GM12878 (cell line): ENCODE data around the gene MAB21L4. TPM values are rescaled to one million over a fixed set of nuclear protein-coding genes. Genes with fewer than 3 reads are reported as not detected.

ENCODE experiments used
- ATAC-seq: fragments of 200-7000 bp; cut with Tn5 transposase; 3 replicates; pipeline ENCODE4 v1.9.1; 2020; ENCODE audit warnings: mild to moderate bottlenecking, moderate library complexity
- BruUV-seq: library from RNA; stranded (reverse); fragments of 400-500 nt; replicated peaks from 2 replicates; lab custom pipeline; 2021; lab: Mats Ljungman, UMichigan
- CTCF ChIA-PET: fragments of 300-600 bp; sonication (Branson Sonifier 250); formaldehyde crosslinking; extraction: SDS; loops from one replicate; lab custom pipeline; 2021; ENCODE audit warnings: inconsistent platforms; lab: Yijun Ruan, JAX
- POLR2A ChIA-PET: fragments of 350-600 bp; formaldehyde crosslinking; extraction: SDS; loops from one replicate; lab custom pipeline; 2021; ENCODE audit warnings: inconsistent platforms; lab: Charles Lee
- RAD21 ChIA-PET: fragments of 300-600 bp; sonication (Branson Sonifier 250); formaldehyde crosslinking; loops from one replicate; lab custom pipeline; 2023; ENCODE audit warnings: antibody characterized with exemption; ENCODE audit not compliant: unreplicated experiment; lab: Charles Lee
- SMC1A ChIA-PET: fragments of 300-600 bp; sonication (Branson Sonifier 250); formaldehyde crosslinking; loops from one replicate; lab custom pipeline; 2023; ENCODE audit not compliant: unreplicated experiment, uncharacterized antibody; lab: Charles Lee
- DNase-seq: peaks from one replicate; pipeline ENCODE4 v3.0.0-alpha.2; 2011; ENCODE audit warnings: low read depth, low spot score
- FAIRE-seq: peaks from 3 replicates; lab custom pipeline; 2011; peaks lifted over from hg19 to GRCh38; lab: Jason Lieb, UNC
- H2AFZ ChIP-seq: 2 replicates; pipeline ENCODE4 v1.6.0; 2011; ENCODE audit warnings: low read depth, low read length, control low read depth; ENCODE audit not compliant: control insufficient read depth
- H3K27ac ChIP-seq: 2 replicates; pipeline ENCODE4 v1.5.1; 2011; ENCODE audit warnings: control low read depth; ENCODE audit not compliant: control insufficient read depth, insufficient read depth
- H3K27me3 ChIP-seq, 2 experiments: replicated peaks in 1 of 2; 2 replicates each; pipeline versions ENCODE4 v1.6.0 to v1.6.1; 2011; ENCODE audit warnings: low read length in 1 of 2; ENCODE audit not compliant: control insufficient read depth in 2 of 2, insufficient read depth in 2 of 2
- H3K36me3 ChIP-seq, 2 experiments: 2 replicates each; pipeline ENCODE4 v1.5.1; 2011; ENCODE audit warnings: low read length in 1 of 2; ENCODE audit not compliant: control insufficient read depth in 2 of 2, insufficient read depth in 2 of 2
- H3K4me1 ChIP-seq: 2 replicates; pipeline ENCODE4 v1.6.1; 2011; ENCODE audit warnings: mild to moderate bottlenecking, low read length, moderate library complexity, mixed read lengths; ENCODE audit not compliant: control insufficient read depth, insufficient read depth
- H3K4me2 ChIP-seq: 2 replicates; pipeline ENCODE4 v1.6.0; 2011; ENCODE audit warnings: control low read depth; ENCODE audit not compliant: control insufficient read depth, insufficient read depth
- H3K4me3 ChIP-seq: fragments of 200-600 bp; sonication (generic); 2 replicates; pipeline ENCODE4 v1.5.1; 2016
- H3K79me2 ChIP-seq: 2 replicates; pipeline ENCODE4 v1.6.0; 2011; ENCODE audit warnings: low read length; ENCODE audit not compliant: control insufficient read depth, insufficient read depth
- H3K9ac ChIP-seq: 2 replicates; pipeline ENCODE4 v1.8.0; 2011; ENCODE audit warnings: low read length, control low read depth, mixed read lengths; ENCODE audit not compliant: control insufficient read depth, insufficient read depth
- H3K9me3 ChIP-seq: replicated peaks from 3 replicates; pipeline ENCODE4 v1.5.1; 2011; ENCODE audit warnings: mild to moderate bottlenecking, low read length; ENCODE audit not compliant: control insufficient read depth, insufficient read depth
- H4K20me1 ChIP-seq: 2 replicates; pipeline ENCODE4 v1.6.0; 2011; ENCODE audit not compliant: control insufficient read depth, insufficient read depth
- CBX3 ChIP-seq: fragments of 200-600 bp; sonication (generic); IDR thresholded peaks from 2 replicates; pipeline ENCODE4 v1.6.1; 2016; ENCODE audit warnings: low read depth, borderline replicate concordance
- IRF4 ChIP-seq: IDR thresholded peaks from 2 replicates; pipeline ENCODE4 v1.6.1; 2011; ENCODE audit warnings: low read depth, low read length
- RCOR1 ChIP-seq: conservative IDR thresholded peaks from 2 replicates; pipeline ENCODE4 v1.6.1; 2012; ENCODE audit warnings: low read depth, low read length, improper control_type of control experiment
- SRF ChIP-seq, 2 experiments: IDR thresholded peaks; 2 replicates each; pipeline ENCODE4 v1.6.1; 2011; ENCODE audit warnings: low read depth in 2 of 2, low read length in 2 of 2, mild to moderate bottlenecking in 1 of 2, moderate library complexity in 1 of 2
- TAF1 ChIP-seq: IDR thresholded peaks from 2 replicates; pipeline ENCODE4 v1.6.1; 2011; ENCODE audit warnings: mild to moderate bottlenecking, low read depth, low read length, borderline replicate concordance
- TCF7 ChIP-seq: IDR thresholded peaks from 2 replicates; pipeline ENCODE4 v1.6.1; 2014; ENCODE audit warnings: antibody characterized with exemption, borderline replicate concordance
- WGBS: methylation state at CpG from one replicate; pipeline ENCODE4 v1.1.6; 2016; ENCODE audit warnings: low lambda C conversion rate; ENCODE audit not compliant: insufficient replicate concordance, insufficient coverage; ENCODE audit errors: missing lambda C conversion rate; 5-methylcytosine and 5-hydroxymethylcytosine counted together
- in situ Hi-C: fragments of 300-500 bp; cut with MboI; formaldehyde crosslinking; loops from 9 replicates; pipeline ENCODE4 v1.14.3; 2018; ENCODE audit warnings: mixed read lengths
- intact Hi-C: fragments of 100-400 bp; cut with micrococcal nuclease; formaldehyde crosslinking; loops from one replicate; pipeline ENCODE4 v1.14.2; 2022; ENCODE audit not compliant: unreplicated experiment
- polyA plus RNA-seq, 11 experiments: library from polyadenylated mRNA; depleted of rRNA in 4 of 11; unstranded in 6 of 11; stranded (reverse) in 5 of 11; fragments of >200 nt; fragmentation: Nextera tagmentation in 4 of 11; fragmentation: Illumina TruSeq in 1 of 11; extraction: Ambion mirVana in 4 of 11; extraction: Trizol in 1 of 11; gene quantifications; 1 replicate in 1 of 11; 2 replicates in 10 of 11; pipeline versions ENCODE4 v1.2.1 to v1.2.3, GENCODE V29; 2011 to 2016; ENCODE audit warnings: inconsistent platforms in 2 of 11, missing spikeins in 2 of 11, low read depth in 1 of 11
- total RNA-seq, 4 experiments: library from RNA; depleted of rRNA in 3 of 4; stranded (reverse); fragments of >200 nt in 3 of 4; fragmentation: Illumina TruSeq in 1 of 4; extraction: Trizol in 1 of 4; gene quantifications; 2 replicates each; pipeline versions ENCODE4 v1.2.1 to v1.2.3, GENCODE V29; 2013 to 2021
- TF ChIP-seq, protein P1 (sequence below): fragments of 450-650 bp; formaldehyde crosslinking; IDR thresholded peaks from 2 replicates; pipeline ENCODE4 v1.4.0; 2020; ENCODE audit warnings: mild to moderate bottlenecking, moderate library complexity

Gene MAB21L4
- total and polyA plus RNA-seq, 10 of the 15 experiments (the other 5 are each of a cell fraction or from before 2014, with no cell fraction given), result 0.03 TPM; not detected in 9

DNA sequence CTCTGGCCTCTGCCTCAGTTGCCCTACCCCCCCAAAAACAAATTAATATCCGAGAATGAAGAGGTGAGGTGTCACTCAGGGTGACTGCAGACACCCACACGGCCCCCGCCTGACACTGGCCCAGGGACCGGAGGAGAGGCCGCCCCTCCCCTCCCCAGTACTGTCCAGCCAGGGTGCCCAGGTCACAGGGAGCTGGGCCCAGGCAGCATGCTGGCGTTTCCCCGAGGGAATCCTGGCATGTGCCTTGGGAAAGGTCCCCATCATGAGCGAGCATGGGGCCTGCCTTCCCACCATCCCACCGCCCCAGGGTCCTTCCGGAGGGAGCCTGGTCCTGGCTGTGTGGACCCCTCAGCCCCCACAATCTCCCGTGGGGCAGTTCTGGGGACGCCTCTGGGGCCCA lies 3.0 kb downstream of the MAB21L4 start:
- FAIRE-seq (no peak), DNase-seq (no peak), ATAC-seq (no peak)
- ChIA-PET POLR2A (no interaction called here), SMC1A (no interaction called here), RAD21 (no interaction called here), CTCF (interaction anchor here (1.9 kb wide), 1 partner anchor 22 kb away, joined by 4 read pairs; no protein-coding TSS in a partner anchor)
- no peaks in the 10 kb centered on the region for H4K20me1 ChIP-seq
- no peak overlapping the region for H2AFZ ChIP-seq
- intact Hi-C loops, result no loop called here
- H3K79me2 ChIP-seq, result no peaks in the 10 kb centered on the region
- BruUV-seq, result no TSS peak
- H3K27ac ChIP-seq, result no peak overlapping the region
- H3K36me3 ChIP-seq, result no peaks in the 10 kb centered on the region
- no peaks in the 10 kb centered on the region for H3K4me1 ChIP-seq
- TF ChIP-seq IRF4, result no peak
- TF ChIP-seq RCOR1, result no peak
- TF ChIP-seq CBX3, result no peak
- TF ChIP-seq SRF (IDR thresholded peaks at IDR 0.05; ENCODE audit: low read depth in 2 of 2, low read length in 2 of 2), result no peak
- TF ChIP-seq, protein P1, sequence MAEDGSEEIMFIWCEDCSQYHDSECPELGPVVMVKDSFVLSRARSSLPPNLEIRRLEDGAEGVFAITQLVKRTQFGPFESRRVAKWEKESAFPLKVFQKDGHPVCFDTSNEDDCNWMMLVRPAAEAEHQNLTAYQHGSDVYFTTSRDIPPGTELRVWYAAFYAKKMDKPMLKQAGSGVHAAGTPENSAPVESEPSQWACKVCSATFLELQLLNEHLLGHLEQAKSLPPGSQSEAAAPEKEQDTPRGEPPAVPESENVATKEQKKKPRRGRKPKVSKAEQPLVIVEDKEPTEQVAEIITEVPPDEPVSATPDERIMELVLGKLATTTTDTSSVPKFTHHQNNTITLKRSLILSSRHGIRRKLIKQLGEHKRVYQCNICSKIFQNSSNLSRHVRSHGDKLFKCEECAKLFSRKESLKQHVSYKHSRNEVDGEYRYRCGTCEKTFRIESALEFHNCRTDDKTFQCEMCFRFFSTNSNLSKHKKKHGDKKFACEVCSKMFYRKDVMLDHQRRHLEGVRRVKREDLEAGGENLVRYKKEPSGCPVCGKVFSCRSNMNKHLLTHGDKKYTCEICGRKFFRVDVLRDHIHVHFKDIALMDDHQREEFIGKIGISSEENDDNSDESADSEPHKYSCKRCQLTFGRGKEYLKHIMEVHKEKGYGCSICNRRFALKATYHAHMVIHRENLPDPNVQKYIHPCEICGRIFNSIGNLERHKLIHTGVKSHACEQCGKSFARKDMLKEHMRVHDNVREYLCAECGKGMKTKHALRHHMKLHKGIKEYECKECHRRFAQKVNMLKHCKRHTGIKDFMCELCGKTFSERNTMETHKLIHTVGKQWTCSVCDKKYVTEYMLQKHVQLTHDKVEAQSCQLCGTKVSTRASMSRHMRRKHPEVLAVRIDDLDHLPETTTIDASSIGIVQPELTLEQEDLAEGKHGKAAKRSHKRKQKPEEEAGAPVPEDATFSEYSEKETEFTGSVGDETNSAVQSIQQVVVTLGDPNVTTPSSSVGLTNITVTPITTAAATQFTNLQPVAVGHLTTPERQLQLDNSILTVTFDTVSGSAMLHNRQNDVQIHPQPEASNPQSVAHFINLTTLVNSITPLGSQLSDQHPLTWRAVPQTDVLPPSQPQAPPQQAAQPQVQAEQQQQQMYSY (CRISPR knock-in tag), result no peak
- TF ChIP-seq TCF7, result no peak
- no peak for TF ChIP-seq TAF1
- H3K9me3 ChIP-seq, result no peaks in the 10 kb centered on the region
- no peaks in the 10 kb centered on the region for H3K27me3 ChIP-seq
- WGBS, result 17% methylated on average over 10 of the region's 12 CpGs
- H3K4me2 ChIP-seq, result no peak overlapping the region
- no peak overlapping the region for H3K9ac ChIP-seq
- in situ Hi-C loops, result no loop called here
- H3K4me3 ChIP-seq, result no peak overlapping the region
